Esophagus squamous epithelium (tissue), 4 donors: ENCODE results near the gene FAM107B.

Experiments
- CTCF ChIP-seq, 6 experiments: fragments of 450-650 bp in 4 of 6; fragments of 200-600 bp in 2 of 6; sonication (generic) in 2 of 6; IDR thresholded peaks; one replicate each; pipeline ENCODE4 v1.5.1; 2016 to 2019; ENCODE audit warnings: antibody characterized with exemption in 6 of 6, mild to moderate bottlenecking in 4 of 6, moderate library complexity in 4 of 6
- POLR2A ChIP-seq, 4 donors: fragments of 450-650 bp; IDR thresholded peaks; one replicate each; pipeline ENCODE4 v1.6.1; 2017; ENCODE audit warnings: antibody characterized with exemption in 4 of 4, mild to moderate bottlenecking in 4 of 4, moderate library complexity in 3 of 4

GRCh38 chr10:14742382-14742781, 32.3 kb downstream of the FAM107B start:
- TF ChIP-seq POLR2A (IDR thresholded peaks at IDR 0.05) (no peak), CTCF (IDR thresholded peaks at IDR 0.05) (no peak)
